GM18873 (cell line): ENCODE results near the gene CCDC92.

Experiments used
- ATAC-seq: cut with Tn5 transposase; IDR thresholded peaks from one replicate; pipeline ENCODE4 v1.9.1; 2021; ENCODE audit warnings: mild to moderate bottlenecking, moderate library complexity, moderate number of reproducible peaks; ENCODE audit not compliant: unreplicated experiment, low FRiP score

CCDC92 gene

GRCh38 chr12:124002654-124003053 is 30.0 kb upstream of the CCDC92 start:
- ATAC-seq: no peak

- no peak for ATAC-seq
These were observed 29.5 kb upstream of the CCDC92 start for GRCh38 chr12:124002021-124002644.

- no peak for ATAC-seq
These were observed 28.7 kb upstream of the CCDC92 start for GRCh38 chr12:124001343-124001742.

- ATAC-seq: no peak
These were observed 27.5 kb upstream of the CCDC92 start for GRCh38 chr12:124000111-124000510.

GRCh38 chr12:123998991-123999359 is 26.3 kb upstream of the CCDC92 start:
- no peak for ATAC-seq

GRCh38 chr12:123998344-123998990 is 25.8 kb upstream of the CCDC92 start:
- no peak for ATAC-seq

GRCh38 chr12:123997908-123998307 is 25.3 kb upstream of the CCDC92 start:
- ATAC-seq: no peak

GRCh38 chr12:123997033-123997822 is 24.6 kb upstream of the CCDC92 start:
- ATAC-seq: no peak

- ATAC-seq: no peak
These were observed 23.9 kb upstream of the CCDC92 start for GRCh38 chr12:123996581-123996980.

GRCh38 chr12:123995023-123995748 is 22.6 kb upstream of the CCDC92 start:
- no peak for ATAC-seq

GRCh38 chr12:123992118-123992825 is 19.6 kb upstream of the CCDC92 start:
- ATAC-seq: no peak

GRCh38 chr12:123991372-123991951 is 18.8 kb upstream of the CCDC92 start:
- no peak for ATAC-seq

GRCh38 chr12:123990511-123990910 is 17.9 kb upstream of the CCDC92 start:
- no peak for ATAC-seq

GRCh38 chr12:123989753-123990152 is 17.1 kb upstream of the CCDC92 start:
- ATAC-seq: no peak

- ATAC-seq: no peak
These were observed 16.5 kb upstream of the CCDC92 start for GRCh38 chr12:123989168-123989567.

- ATAC-seq: no peak
These were observed 14.4 kb upstream of the CCDC92 start for GRCh38 chr12:123987022-123987421.

- no peak for ATAC-seq
These were observed 13.8 kb upstream of the CCDC92 start for GRCh38 chr12:123986374-123986965.

GRCh38 chr12:123984903-123985302 is 12.3 kb upstream of the CCDC92 start:
- ATAC-seq: no peak

- no peak for ATAC-seq
These were observed 11.3 kb upstream of the CCDC92 start for GRCh38 chr12:123983822-123984485.
